HepG2 (cell line): Measurements from ENCODE around the gene TXNIP. TPM values are rescaled to one million over a fixed set of nuclear protein-coding genes. Genes with fewer than 3 reads are reported as not detected.
A peak's percentile ranks its signal among the peaks of the same experiment; 100 is the strongest.

Experiments used
- FOXP1 ChIP-seq, 2 experiments: fragments of 450-650 bp in 1 of 2; IDR thresholded peaks; 2 replicates each; pipeline ENCODE4 v1.6.1; 2017 to 2018; ENCODE audit warnings: antibody characterized with exemption in 1 of 2
- KLF15 ChIP-seq: sonication (generic); formaldehyde crosslinking; IDR thresholded peaks from 2 replicates; pipeline ENCODE4 v1.8.1; 2023; ENCODE audit warnings: borderline replicate concordance, mild to moderate bottlenecking, inconsistent platforms, missing genetic modification reagents, mixed read lengths
- PLRG1 ChIP-seq: fragments of 450-650 bp; conservative IDR thresholded peaks from 2 replicates; pipeline ENCODE4 v1.6.1; 2016
- ZBTB7B ChIP-seq: sonication (generic); formaldehyde crosslinking; IDR thresholded peaks from 2 replicates; pipeline ENCODE4 v1.4.0; 2020; ENCODE audit warnings: missing genetic modification reagents
- ZC3H4 ChIP-seq: sonication (generic); formaldehyde crosslinking; IDR thresholded peaks from 2 replicates; pipeline ENCODE4 v1.4.0; 2020; ENCODE audit warnings: missing genetic modification reagents, borderline replicate concordance
- ZFP1 ChIP-seq: IDR thresholded peaks from 2 replicates; pipeline ENCODE4 v1.6.1; 2016
- ZFX ChIP-seq: sonication (generic); formaldehyde crosslinking; IDR thresholded peaks from 2 replicates; pipeline ENCODE4 v1.4.0; 2020; ENCODE audit warnings: mild to moderate bottlenecking, low read depth, missing genetic modification reagents, moderate library complexity
- ZNF121 ChIP-seq: sonication (generic); formaldehyde crosslinking; IDR thresholded peaks from 2 replicates; pipeline ENCODE4 v1.5.0; 2020; ENCODE audit warnings: mild to moderate bottlenecking, missing genetic modification reagents
- ZNF138 ChIP-seq: sonication (generic); formaldehyde crosslinking; IDR thresholded peaks from 2 replicates; pipeline ENCODE4 v1.5.0; 2020; ENCODE audit warnings: mild to moderate bottlenecking, low read depth, missing genetic modification reagents
- ZNF33A ChIP-seq: sonication (generic); formaldehyde crosslinking; IDR thresholded peaks from 2 replicates; pipeline ENCODE4 v1.5.1; 2020; ENCODE audit warnings: missing genetic modification reagents, mild to moderate bottlenecking, moderate library complexity, borderline replicate concordance
- polyA plus RNA-seq, 8 experiments: library from polyadenylated mRNA; depleted of rRNA in 3 of 8; stranded (reverse) in 7 of 8; unstranded in 1 of 8; fragments of >200 nt; fragmentation: Illumina TruSeq in 4 of 8; extraction: Trizol in 4 of 8; gene quantifications; 2 replicates each; pipeline versions ENCODE4 v1.2.1 to v1.2.3, GENCODE V29; 2011 to 2016; ENCODE audit warnings: low read depth in 4 of 8, missing spikeins in 1 of 8, mixed read lengths in 1 of 8; ENCODE audit not compliant: insufficient read depth in 1 of 8
- total RNA-seq, 5 experiments: library from RNA; depleted of rRNA; stranded (reverse); fragments of >200 nt; fragmentation: Illumina TruSeq; extraction: Trizol; gene quantifications; 2 replicates each; pipeline ENCODE4 v1.2.3, GENCODE V29; 2016; ENCODE audit warnings: low read depth in 1 of 5
- TF ChIP-seq, protein P1 (sequence below): sonication (generic); formaldehyde crosslinking; IDR thresholded peaks from 2 replicates; pipeline ENCODE4 v1.4.0; 2020; ENCODE audit warnings: missing genetic modification reagents, borderline replicate concordance
- TF ChIP-seq, protein P2 (sequence below): sonication (generic); formaldehyde crosslinking; IDR thresholded peaks from 2 replicates; pipeline ENCODE4 v1.5.0; 2020; ENCODE audit warnings: missing genetic modification reagents
- TF ChIP-seq, protein P3 (sequence below): sonication (generic); formaldehyde crosslinking; IDR thresholded peaks from 2 replicates; pipeline ENCODE4 v1.4.0; 2020; ENCODE audit warnings: missing genetic modification reagents
- TF ChIP-seq, protein P4 (sequence below): sonication (generic); formaldehyde crosslinking; IDR thresholded peaks from 2 replicates; pipeline ENCODE4 v1.8.0; 2022; ENCODE audit warnings: missing genetic modification reagents, mild to moderate bottlenecking, moderate library complexity, borderline replicate concordance
- TF ChIP-seq, protein P5 (sequence below): sonication (generic); formaldehyde crosslinking; IDR thresholded peaks from 2 replicates; pipeline ENCODE4 v1.8.0; 2022; ENCODE audit warnings: mild to moderate bottlenecking, missing genetic modification reagents
- TF ChIP-seq, protein P6 (sequence below): sonication (generic); formaldehyde crosslinking; IDR thresholded peaks from 2 replicates; pipeline ENCODE4 v1.8.1; 2023; ENCODE audit warnings: mild to moderate bottlenecking, inconsistent platforms, moderate library complexity, missing genetic modification reagents, borderline replicate concordance

The TXNIP gene
- total and polyA plus RNA-seq, 2 of the 13 experiments (the other 11 are each of a cell fraction or from before 2014, with no cell fraction given) = 24.4 to 237 TPM

DNA sequence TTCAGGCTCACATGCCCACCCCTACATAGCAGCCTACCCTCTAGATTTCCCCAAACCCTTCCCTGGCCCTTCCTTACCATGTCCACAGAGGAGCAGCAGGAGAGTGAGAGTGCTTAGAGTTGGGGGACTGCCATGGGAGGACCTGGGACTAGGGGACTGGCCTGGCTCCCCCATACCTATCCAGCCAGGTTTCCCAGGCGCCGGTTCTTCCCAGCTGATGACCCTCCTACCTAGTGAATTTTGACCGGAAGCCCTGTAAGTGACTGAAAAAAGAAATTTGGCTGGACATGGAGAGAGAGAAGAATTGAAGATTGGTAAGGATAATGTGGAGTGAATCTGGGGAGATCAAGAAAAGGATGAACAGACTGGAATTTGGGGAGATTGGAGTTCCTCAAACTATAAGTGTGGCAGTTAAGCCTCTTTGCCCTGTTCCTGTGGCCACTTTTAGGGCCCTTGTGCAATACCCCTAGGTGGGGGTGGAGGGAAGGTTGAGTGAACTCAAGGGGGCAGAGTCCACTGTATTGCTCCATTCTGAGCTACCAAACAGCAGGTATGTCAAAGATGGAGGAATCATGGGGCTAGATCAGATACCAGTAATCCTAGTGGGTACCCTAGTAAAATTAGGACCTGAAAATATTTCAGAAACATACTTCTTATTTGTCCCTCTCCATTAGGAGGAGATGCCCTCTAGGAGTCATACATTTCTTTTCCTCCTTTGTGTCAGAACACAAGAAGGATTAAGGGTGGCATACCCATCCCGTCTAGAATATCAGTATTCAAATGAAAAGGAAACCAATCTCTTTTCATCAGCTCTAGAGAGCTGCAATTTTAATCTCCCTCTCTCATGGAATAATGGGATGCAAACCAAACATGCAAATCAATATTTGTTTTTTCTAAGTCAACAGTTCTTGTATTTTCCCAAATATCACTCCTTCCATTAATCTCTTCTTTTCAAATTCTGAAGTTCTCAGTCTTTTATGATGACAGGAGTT is 24.0 kb upstream of the TXNIP start (continued):
- TF ChIP-seq, protein P1, sequence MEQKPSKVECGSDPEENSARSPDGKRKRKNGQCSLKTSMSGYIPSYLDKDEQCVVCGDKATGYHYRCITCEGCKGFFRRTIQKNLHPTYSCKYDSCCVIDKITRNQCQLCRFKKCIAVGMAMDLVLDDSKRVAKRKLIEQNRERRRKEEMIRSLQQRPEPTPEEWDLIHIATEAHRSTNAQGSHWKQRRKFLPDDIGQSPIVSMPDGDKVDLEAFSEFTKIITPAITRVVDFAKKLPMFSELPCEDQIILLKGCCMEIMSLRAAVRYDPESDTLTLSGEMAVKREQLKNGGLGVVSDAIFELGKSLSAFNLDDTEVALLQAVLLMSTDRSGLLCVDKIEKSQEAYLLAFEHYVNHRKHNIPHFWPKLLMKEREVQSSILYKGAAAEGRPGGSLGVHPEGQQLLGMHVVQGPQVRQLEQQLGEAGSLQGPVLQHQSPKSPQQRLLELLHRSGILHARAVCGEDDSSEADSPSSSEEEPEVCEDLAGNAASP (CRISPR knock-in tag) = peak; percentile 39; the same call in 1 of the 2 replicates
- TF ChIP-seq, protein P2, sequence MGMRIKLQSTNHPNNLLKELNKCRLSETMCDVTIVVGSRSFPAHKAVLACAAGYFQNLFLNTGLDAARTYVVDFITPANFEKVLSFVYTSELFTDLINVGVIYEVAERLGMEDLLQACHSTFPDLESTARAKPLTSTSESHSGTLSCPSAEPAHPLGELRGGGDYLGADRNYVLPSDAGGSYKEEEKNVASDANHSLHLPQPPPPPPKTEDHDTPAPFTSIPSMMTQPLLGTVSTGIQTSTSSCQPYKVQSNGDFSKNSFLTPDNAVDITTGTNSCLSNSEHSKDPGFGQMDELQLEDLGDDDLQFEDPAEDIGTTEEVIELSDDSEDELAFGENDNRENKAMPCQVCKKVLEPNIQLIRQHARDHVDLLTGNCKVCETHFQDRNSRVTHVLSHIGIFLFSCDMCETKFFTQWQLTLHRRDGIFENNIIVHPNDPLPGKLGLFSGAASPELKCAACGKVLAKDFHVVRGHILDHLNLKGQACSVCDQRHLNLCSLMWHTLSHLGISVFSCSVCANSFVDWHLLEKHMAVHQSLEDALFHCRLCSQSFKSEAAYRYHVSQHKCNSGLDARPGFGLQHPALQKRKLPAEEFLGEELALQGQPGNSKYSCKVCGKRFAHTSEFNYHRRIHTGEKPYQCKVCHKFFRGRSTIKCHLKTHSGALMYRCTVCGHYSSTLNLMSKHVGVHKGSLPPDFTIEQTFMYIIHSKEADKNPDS (CRISPR knock-in tag) = no peak
- TF ChIP-seq FOXP1 (IDR thresholded peaks at IDR 0.05) (no peak), FOXP1 (CRISPR knock-in tag; IDR thresholded peaks at IDR 0.05) (no peak), ZBTB7B (peak; percentile 59; the same call in 1 of the 2 replicates), ZFX (CRISPR knock-in tag) (no peak), ZC3H4 (CRISPR knock-in tag) (no peak), ZNF33A (no peak), KLF15 (no peak), ZFP1 (no peak), ZNF121 (no peak), PLRG1 (no peak), ZNF138 (CRISPR knock-in tag) (no peak)
- TF ChIP-seq, protein P3, sequence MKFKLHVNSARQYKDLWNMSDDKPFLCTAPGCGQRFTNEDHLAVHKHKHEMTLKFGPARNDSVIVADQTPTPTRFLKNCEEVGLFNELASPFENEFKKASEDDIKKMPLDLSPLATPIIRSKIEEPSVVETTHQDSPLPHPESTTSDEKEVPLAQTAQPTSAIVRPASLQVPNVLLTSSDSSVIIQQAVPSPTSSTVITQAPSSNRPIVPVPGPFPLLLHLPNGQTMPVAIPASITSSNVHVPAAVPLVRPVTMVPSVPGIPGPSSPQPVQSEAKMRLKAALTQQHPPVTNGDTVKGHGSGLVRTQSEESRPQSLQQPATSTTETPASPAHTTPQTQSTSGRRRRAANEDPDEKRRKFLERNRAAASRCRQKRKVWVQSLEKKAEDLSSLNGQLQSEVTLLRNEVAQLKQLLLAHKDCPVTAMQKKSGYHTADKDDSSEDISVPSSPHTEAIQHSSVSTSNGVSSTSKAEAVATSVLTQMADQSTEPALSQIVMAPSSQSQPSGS = 0 out of 2 replicates have a peak, but pooled peaks have one; percentile 28
- TF ChIP-seq, protein P4, sequence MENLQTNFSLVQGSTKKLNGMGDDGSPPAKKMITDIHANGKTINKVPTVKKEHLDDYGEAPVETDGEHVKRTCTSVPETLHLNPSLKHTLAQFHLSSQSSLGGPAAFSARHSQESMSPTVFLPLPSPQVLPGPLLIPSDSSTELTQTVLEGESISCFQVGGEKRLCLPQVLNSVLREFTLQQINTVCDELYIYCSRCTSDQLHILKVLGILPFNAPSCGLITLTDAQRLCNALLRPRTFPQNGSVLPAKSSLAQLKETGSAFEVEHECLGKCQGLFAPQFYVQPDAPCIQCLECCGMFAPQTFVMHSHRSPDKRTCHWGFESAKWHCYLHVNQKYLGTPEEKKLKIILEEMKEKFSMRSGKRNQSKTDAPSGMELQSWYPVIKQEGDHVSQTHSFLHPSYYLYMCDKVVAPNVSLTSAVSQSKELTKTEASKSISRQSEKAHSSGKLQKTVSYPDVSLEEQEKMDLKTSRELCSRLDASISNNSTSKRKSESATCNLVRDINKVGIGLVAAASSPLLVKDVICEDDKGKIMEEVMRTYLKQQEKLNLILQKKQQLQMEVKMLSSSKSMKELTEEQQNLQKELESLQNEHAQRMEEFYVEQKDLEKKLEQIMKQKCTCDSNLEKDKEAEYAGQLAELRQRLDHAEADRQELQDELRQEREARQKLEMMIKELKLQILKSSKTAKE (CRISPR knock-in tag) = no peak
- TF ChIP-seq, protein P5, sequence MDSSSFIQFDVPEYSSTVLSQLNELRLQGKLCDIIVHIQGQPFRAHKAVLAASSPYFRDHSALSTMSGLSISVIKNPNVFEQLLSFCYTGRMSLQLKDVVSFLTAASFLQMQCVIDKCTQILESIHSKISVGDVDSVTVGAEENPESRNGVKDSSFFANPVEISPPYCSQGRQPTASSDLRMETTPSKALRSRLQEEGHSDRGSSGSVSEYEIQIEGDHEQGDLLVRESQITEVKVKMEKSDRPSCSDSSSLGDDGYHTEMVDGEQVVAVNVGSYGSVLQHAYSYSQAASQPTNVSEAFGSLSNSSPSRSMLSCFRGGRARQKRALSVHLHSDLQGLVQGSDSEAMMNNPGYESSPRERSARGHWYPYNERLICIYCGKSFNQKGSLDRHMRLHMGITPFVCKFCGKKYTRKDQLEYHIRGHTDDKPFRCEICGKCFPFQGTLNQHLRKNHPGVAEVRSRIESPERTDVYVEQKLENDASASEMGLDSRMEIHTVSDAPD (CRISPR knock-in tag) = no peak
- TF ChIP-seq, protein P6, sequence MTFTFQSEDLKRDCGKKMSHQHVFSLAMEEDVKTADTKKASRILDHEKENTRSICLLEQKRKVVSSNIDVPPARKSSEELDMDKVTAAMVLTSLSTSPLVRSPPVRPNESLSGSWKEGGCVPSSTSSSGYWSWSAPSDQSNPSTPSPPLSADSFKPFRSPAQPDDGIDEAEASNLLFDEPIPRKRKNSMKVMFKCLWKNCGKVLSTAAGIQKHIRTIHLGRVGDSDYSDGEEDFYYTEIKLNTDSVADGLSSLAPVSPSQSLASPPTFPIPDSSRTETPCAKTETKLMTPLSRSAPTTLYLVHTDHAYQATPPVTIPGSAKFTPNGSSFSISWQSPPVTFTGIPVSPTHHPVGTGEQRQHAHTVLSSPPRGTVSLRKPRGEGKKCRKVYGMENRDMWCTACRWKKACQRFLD (CRISPR knock-in tag) = no peak
